ENCODE data around the gene KCNK13.
"Not testable (repeated sequence)": the region's sequence is repeated elsewhere in the genome, so short reads cannot be mapped to it uniquely, and the experiment has no call there.

KCNK13 gene

GRCh38 chr14:90061685-90062126 lies at the start of gene KCNK13:
Gene KCNK13, plus strand, starts transcription at chr14:90061994. Its CDS starts 212 bp downstream, at chr14:90062206.
- DNase-seq (ENCODE audit: low read depth in 2 of 2), result no peak

- no peak for DNase-seq (ENCODE audit: low read depth in 2 of 2)
Measured at GRCh38 chr14:90017371-90017770, 44.4 kb upstream of the KCNK13 start.

GRCh38 chr14:90019824-90020523 lies 41.8 kb upstream of the KCNK13 start:
- no peak for DNase-seq (ENCODE audit: low read depth in 2 of 2)

- no peak for DNase-seq (ENCODE audit: low read depth in 2 of 2)
Measured at GRCh38 chr14:90023176-90023896, 38.5 kb upstream of the KCNK13 start.

- DNase-seq (ENCODE audit: low read depth in 2 of 2), result no peak
Measured at GRCh38 chr14:90024910-90025309, 36.9 kb upstream of the KCNK13 start.

- not testable (repeated sequence) for DNase-seq (ENCODE audit: low read depth in 2 of 2)
Measured at GRCh38 chr14:90026608-90027007, 35.2 kb upstream of the KCNK13 start.

GRCh38 chr14:90027842-90028241 lies 34.0 kb upstream of the KCNK13 start:
- no peak for DNase-seq (ENCODE audit: low read depth in 2 of 2)

GRCh38 chr14:90034156-90034555 lies 27.6 kb upstream of the KCNK13 start:
- no peak for DNase-seq (ENCODE audit: low read depth in 2 of 2)

GRCh38 chr14:90034835-90035525 lies 26.8 kb upstream of the KCNK13 start:
- no peak for DNase-seq (ENCODE audit: low read depth in 2 of 2)

- no peak for DNase-seq (ENCODE audit: low read depth in 2 of 2)
Measured at GRCh38 chr14:90039253-90040010, 22.4 kb upstream of the KCNK13 start.

- DNase-seq (ENCODE audit: low read depth in 2 of 2), result no peak
Measured at GRCh38 chr14:90040411-90040810, 21.4 kb upstream of the KCNK13 start.

GRCh38 chr14:90042496-90043252 lies 19.1 kb upstream of the KCNK13 start:
- no peak for DNase-seq (ENCODE audit: low read depth in 2 of 2)

- DNase-seq (ENCODE audit: low read depth in 2 of 2), result no peak
Measured at GRCh38 chr14:90045616-90046015, 16.2 kb upstream of the KCNK13 start.

- no peak for DNase-seq (ENCODE audit: low read depth in 2 of 2)
Measured at GRCh38 chr14:90049390-90049789, 12.4 kb upstream of the KCNK13 start.

- no peak for DNase-seq (ENCODE audit: low read depth in 2 of 2)
Measured at GRCh38 chr14:90050271-90050670, 11.5 kb upstream of the KCNK13 start.

GRCh38 chr14:90053044-90053443 lies 8.8 kb upstream of the KCNK13 start:
- no peak for DNase-seq (ENCODE audit: low read depth in 2 of 2)

- no peak for DNase-seq (ENCODE audit: low read depth in 2 of 2)
Measured at GRCh38 chr14:90054803-90055202, 7.0 kb upstream of the KCNK13 start.

- DNase-seq (ENCODE audit: low read depth in 2 of 2), result no peak
Measured at GRCh38 chr14:90056826-90057225, 5.0 kb upstream of the KCNK13 start.

GRCh38 chr14:90058876-90059458 lies 2.8 kb upstream of the KCNK13 start:
- DNase-seq (ENCODE audit: low read depth in 2 of 2), result no peak

- DNase-seq (ENCODE audit: low read depth in 2 of 2), result peak; percentile 18 to 42
Measured at GRCh38 chr14:90060312-90060964, 1.4 kb upstream of the KCNK13 start.
